Measurements from ENCODE around the gene TSHZ2. TPM values are rescaled to one million over a fixed set of nuclear protein-coding genes. Genes with fewer than 3 reads are reported as not detected.

TSHZ2 gene
- total RNA-seq, 1 experiment from 2014 or later, result 0.20 TPM

DNA sequence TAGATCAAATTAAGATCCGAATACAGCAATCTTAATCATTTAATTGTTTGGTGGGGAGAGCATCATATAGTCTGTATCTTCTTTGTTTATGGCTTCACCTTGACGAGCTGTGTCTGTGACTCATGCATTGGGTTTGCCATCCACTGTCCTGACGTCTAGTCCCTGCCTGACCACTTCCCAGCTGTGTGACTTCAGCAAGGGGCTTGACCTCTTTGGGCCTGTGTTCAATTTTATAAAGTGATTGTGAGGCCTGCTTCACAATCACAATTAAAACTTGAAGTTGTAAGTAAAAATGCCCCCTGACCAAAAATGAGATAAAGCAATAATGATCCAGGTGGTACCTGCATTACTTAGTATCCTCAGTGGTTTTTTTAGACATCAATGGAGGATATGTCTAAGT, 412.2 kb downstream of the TSHZ2 start:
- Mint-ChIP-seq H3K9me3 (peaks cover 8% of the 10 kb centered on the region), H3K4me1 (peaks cover 28% of the 10 kb centered on the region), H3K27me3 (ENCODE audit: low read depth) (no peaks in the 10 kb centered on the region), H3K27ac (no peak overlapping the region), H3K4me3 (no peak overlapping the region), H3K36me3 (no peaks in the 10 kb centered on the region)
- POLR2A ChIA-PET, result no interaction called here
- TF ChIP-seq ZNF138 (CRISPR knock-in tag; conservative IDR thresholded peaks at IDR 0.05), result no peak
- no peak for TF ChIP-seq FOXP4 (CRISPR knock-in tag; IDR thresholded peaks at IDR 0.05)
- no peak for TF ChIP-seq ZNF263 (CRISPR knock-in tag; IDR thresholded peaks at IDR 0.05; ENCODE audit: low read depth)
- TF ChIP-seq, protein P1, sequence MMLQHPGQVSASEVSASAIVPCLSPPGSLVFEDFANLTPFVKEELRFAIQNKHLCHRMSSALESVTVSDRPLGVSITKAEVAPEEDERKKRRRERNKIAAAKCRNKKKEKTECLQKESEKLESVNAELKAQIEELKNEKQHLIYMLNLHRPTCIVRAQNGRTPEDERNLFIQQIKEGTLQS (CRISPR knock-in tag; conservative IDR thresholded peaks at IDR 0.05), result no peak
- TF ChIP-seq NR2C2 (CRISPR knock-in tag; IDR thresholded peaks at IDR 0.05), result no peak
- no peak for TF ChIP-seq CDX4 (CRISPR knock-in tag; IDR thresholded peaks at IDR 0.05; ENCODE audit: borderline replicate concordance)
- no peak for TF ChIP-seq NR3C1 (CRISPR knock-in tag; conservative IDR thresholded peaks at IDR 0.05; ENCODE audit: low read depth)
- no peak for TF ChIP-seq ELF4 (CRISPR knock-in tag; IDR thresholded peaks at IDR 0.05; ENCODE audit: low read depth)
- TF ChIP-seq ARID4B (CRISPR knock-in tag; IDR thresholded peaks at IDR 0.05; ENCODE audit: borderline replicate concordance), result no peak
- no peak for TF ChIP-seq HMGA2 (CRISPR knock-in tag; IDR thresholded peaks at IDR 0.05)
- TF ChIP-seq SOX15 (CRISPR knock-in tag; IDR thresholded peaks at IDR 0.05), result no peak
- TF ChIP-seq ZNF423 (CRISPR knock-in tag; IDR thresholded peaks at IDR 0.05), result no peak
- TF ChIP-seq NFATC4 (CRISPR knock-in tag; IDR thresholded peaks at IDR 0.05), result no peak
- no peak for TF ChIP-seq ZNF396 (CRISPR knock-in tag; IDR thresholded peaks at IDR 0.05; ENCODE audit: borderline replicate concordance)
- TF ChIP-seq SP1 (CRISPR knock-in tag; conservative IDR thresholded peaks at IDR 0.05), result no peak
- ATAC-seq, result no peak
- DNase-seq (ENCODE audit: low spot score), result no peak
- CTCF ChIA-PET, result interaction anchor here (1.4 kb wide), 1 partner anchor 163 kb away, joined by 8 read pairs; no protein-coding TSS in a partner anchor

GRCh38 chr20:53385941-53386767, 414.0 kb downstream of the TSHZ2 start:
- Mint-ChIP-seq H3K9me3 (peaks cover 12% of the 10 kb centered on the region), H3K36me3 (no peaks in the 10 kb centered on the region), H3K27me3 (ENCODE audit: low read depth) (no peaks in the 10 kb centered on the region), H3K4me3 (no peak overlapping the region), H3K4me1 (peaks cover 28% of the 10 kb centered on the region), H3K27ac (peak overlapping the region; percentile 69; the same call in 1 of the 2 replicates)
- TF ChIP-seq TEAD4 (CRISPR knock-in tag; IDR thresholded peaks at IDR 0.05), result no peak
- TF ChIP-seq ZNF232 (CRISPR knock-in tag; IDR thresholded peaks at IDR 0.05), result no peak
- TF ChIP-seq, protein P2, sequence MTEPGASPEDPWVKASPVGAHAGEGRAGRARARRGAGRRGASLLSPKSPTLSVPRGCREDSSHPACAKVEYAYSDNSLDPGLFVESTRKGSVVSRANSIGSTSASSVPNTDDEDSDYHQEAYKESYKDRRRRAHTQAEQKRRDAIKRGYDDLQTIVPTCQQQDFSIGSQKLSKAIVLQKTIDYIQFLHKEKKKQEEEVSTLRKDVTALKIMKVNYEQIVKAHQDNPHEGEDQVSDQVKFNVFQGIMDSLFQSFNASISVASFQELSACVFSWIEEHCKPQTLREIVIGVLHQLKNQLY (CRISPR knock-in tag; IDR thresholded peaks at IDR 0.05), result no peak
- no peak for TF ChIP-seq USF1 (CRISPR knock-in tag; IDR thresholded peaks at IDR 0.05)
- TF ChIP-seq MYBL2 (CRISPR knock-in tag; IDR thresholded peaks at IDR 0.05), result no peak
- TF ChIP-seq FOXP1 (CRISPR knock-in tag; IDR thresholded peaks at IDR 0.05; ENCODE audit: borderline replicate concordance), result no peak
- DNase-seq (ENCODE audit: low spot score), result no peak
- CTCF ChIA-PET, result interaction anchor here (1.2 kb wide), 1 partner anchor 27 kb away, joined by 3 read pairs; no protein-coding TSS in a partner anchor
- POLR2A ChIA-PET, result no interaction called here
- ATAC-seq, result no peak

Measured in WTC11 (cell line).